GM19463 (cell line): ENCODE results near the gene KDM4B.
A peak's percentile ranks its signal among the peaks of the same experiment; 100 is the strongest.

ENCODE experiments used
- ATAC-seq: cut with Tn5 transposase; IDR thresholded peaks from one replicate; pipeline ENCODE4 v1.9.1; 2021; ENCODE audit warnings: mild to moderate bottlenecking, moderate library complexity; ENCODE audit not compliant: unreplicated experiment

The KDM4B gene

GRCh38 chr19:5119297-5119998 is 150.5 kb downstream of the KDM4B start:
- no peak for ATAC-seq

DNA sequence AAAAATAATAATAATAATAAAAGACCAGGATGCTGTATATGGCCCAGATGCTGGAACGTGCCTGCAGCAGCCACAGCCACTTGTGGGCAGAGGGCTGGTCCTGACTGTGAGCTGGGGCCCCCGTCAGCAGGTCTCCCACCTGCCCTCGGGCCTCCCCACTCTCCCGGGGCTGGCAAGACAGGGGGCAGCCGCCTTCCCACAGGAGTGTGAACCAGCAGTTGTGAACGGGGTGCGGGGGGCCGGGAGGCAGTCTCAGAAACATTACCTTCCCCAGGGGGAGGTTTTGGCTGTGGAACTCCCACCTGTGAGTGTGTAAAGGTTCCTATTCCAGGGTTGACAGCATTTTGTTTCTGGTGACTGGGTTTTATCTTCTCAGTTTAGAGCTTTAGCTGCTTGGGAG is 151.4 kb downstream of the KDM4B start:
- ATAC-seq, result no peak

DNA sequence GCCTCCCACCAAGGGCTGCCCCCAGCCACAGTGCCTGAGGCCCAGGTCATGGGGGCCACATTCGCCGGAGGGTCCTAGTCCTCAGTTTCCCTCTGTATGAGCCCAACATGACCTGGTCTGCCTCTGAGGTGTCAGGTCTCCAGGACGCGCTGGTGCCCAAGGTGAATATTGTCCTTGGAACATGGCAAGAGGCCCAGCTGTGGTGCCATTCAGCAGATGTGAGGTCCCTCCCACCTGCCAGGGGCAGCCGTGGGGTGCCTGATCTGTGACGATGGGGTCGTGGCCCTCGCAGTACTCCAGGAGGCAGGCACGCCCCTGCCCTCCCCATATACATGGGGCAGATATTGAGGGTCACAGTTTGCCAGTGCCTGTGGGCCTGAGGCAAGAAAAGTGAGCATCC is 151.9 kb downstream of the KDM4B start:
- ATAC-seq, result no peak

- no peak for ATAC-seq
Observed at GRCh38 chr19:5121266-5122120, 152.6 kb downstream of the KDM4B start.

GRCh38 chr19:5122121-5122400 is 153.1 kb downstream of the KDM4B start:
- ATAC-seq, result no peak

DNA sequence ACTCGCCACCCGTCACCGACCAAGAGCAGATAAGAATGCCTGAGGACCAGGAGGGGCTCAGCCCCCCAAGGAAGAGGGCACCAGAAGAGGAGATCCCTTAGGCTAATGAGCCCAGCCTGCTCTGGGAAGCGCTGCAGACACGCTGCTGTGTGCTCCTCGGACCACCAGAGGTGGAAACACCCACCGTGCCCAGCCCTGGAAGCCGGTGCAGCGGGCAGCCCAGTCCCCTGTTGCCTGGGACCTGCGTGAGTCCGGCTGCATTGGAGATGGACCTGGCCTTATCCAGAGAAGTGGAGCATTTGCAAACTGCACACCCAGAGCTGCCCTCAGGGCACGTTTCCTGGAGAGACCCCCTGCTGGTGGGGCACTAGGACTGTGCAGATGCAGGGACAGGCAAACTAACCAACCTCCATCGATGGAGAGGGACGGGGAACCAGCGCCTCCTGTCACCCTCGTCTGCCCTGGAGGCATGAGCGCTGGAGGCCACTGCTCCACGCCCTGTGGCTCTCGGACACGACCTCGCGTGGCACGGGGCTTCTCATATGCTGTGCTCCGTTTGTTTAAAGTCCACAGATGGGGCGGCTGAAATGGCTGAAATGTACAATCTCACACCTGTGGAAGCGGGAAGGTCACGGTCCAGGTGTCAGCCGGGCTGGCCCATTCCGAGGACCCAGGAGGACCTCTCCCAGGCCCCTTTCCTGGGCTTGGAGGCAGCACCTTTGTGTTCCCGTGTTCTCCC is 153.9 kb downstream of the KDM4B start:
- ATAC-seq, result no peak

DNA sequence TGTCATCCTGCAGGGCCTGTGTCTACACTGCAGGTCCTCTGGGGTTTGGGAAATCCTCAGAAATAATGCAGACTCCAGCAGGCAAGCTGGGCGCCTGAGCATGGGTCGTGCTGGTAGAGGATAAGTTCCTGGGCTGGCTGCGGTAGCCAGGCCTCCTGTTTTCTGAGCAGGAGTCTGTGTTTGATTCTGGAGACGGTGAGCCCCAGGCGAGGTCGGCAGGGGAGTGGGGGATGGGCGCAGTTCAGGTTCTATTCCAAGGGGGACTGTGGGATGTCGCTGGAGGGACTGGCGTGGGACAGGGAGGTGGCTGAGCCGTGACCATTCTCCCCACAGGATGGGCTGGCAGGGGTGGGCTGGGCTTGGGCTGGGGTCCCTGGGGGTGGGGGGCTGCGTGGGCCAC is 154.7 kb downstream of the KDM4B start:
- no peak for ATAC-seq

DNA sequence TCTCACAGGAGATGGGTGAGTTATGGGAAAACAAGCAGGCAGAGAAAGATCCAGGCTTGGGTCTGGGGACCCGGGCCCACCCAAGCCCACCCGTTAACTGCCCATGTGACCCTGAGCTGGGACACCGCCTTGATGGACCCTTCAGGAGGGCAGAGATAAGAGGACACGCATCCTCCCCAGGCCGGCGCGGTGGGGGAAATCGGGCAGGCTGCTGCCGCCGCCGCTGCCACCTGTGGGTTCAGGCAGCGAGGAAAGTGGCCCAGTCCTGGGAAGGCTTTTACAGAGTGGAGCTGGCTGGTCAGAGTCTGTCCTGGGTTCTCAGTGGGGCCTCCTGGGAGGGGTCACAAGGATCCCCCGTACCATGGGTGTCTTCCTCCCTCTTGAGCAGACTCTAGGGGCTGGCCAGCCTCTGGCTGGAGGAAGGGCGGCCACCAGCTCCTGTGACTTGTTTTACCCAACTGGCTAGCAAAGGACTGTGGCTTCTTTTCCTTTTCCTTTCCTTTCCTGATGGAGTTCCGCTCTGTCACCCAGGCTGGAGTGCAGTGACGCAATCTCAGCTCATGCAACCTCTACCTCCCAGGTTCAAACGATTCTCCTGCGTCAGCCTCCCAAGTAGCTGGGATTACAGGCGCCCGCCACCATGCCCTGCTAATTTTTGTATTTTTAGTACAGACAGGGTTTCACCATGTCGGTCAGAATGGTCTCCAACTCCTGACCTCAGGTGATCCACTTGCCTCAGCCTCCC is 155.4 kb downstream of the KDM4B start:
- no peak for ATAC-seq

- no peak for ATAC-seq
Observed at GRCh38 chr19:5125376-5125775, 156.5 kb downstream of the KDM4B start.

DNA sequence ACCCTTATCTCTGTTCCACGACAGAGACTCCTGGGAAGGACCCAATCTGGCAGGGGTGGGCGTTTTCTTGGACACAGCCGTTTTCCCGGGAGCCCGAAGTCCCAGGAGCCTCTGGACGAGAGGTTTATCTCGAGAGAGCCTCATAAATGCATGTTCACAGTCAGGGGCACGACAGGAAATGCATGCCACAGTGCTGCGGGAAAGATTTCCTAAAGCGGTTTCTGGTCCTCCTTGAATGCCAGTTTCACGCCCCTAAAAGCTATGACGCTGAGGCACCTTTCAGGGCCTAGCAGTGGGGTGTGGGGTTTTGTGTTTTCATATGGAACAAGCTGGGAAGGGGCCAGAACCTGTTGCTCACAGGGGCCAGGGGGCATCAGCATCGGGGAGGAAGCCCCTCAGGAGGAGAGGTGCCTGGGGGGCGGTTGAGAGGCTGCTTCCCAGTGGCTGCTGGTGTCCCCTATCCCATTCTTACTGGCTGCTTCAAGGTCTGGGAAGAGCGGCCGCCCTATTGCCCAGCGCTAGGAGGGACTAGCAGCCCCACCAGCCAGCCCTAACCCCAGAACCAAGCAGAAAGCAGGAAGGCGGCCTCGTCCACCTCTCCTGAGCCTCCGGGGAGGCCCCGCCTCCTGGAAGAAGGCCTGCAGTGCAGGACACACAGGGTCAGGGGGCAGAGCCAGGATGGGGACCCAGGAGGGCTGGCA is 157.0 kb downstream of the KDM4B start:
- no peak for ATAC-seq

DNA sequence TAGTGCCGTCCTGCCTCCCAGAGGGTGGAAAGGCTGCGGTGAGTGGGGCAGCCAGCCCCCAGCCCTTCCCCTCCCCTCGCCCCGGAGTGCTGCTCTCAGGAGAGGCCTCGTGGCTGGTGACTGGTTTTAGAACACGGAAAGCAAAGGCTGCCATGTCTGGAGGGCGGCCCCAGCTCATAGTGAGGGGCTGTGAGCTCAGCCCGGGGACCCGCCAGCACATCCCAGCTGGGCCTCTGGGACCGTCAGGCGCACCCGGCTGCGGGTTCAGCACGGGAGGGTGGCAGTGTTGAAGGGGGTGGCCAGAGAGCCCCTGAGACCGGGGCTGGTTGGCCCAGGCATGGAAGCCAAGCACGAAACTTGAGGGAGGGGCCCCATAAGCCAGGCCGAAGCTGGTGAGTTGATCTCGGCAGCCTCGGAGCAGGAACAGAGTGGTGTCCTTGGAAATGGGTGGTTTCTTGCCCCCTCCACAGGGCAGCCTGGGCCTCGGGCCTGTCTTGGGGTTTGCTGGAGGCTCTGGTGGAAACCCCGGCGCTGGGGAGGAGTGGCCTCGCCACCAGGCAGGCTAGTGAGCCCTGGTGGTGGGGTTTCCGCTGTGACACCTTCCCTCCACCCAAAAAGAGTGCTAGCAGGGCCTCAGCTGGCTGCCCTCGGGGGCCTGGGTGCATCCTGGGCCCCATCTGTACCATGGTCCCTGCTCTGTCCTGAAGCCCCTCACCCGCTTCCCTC is 157.7 kb downstream of the KDM4B start:
- no peak for ATAC-seq

GRCh38 chr19:5127717-5128116 is 158.8 kb downstream of the KDM4B start:
- ATAC-seq, result no peak

DNA sequence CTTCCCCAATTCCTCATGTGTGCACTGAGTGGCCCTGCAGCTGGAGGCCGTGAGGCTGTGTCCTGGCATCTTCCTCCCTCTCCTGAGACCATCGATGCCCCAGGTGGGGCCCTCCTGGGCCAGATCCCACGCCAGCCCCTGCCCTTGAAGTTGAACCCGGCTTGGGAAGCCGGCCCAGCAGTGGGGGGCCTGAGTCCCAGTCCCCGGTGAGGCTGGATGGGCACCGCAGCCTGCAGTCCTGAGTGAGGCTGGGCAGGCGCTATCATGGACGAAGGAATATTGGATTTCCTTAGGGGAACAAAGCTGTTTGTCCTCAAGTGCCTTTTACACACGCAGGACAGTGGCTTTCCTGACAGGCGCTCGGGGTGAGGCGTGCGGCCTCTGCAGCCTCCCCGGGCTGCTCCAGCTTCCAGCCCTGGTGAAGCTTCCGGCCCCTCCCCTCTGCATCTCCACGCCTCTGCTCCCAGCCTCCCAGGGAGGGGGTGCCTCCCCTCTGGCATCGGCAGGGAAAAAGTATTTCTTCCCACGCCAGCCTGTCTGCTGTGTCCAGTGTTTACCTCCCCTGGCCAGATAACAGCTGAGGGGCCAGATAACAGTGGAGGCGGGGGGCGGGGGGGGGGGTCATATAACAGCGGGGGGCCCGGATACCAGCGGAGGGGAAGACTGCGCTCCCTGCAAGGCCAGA is 159.5 kb downstream of the KDM4B start:
- ATAC-seq, result no peak

GRCh38 chr19:5128936-5129389 is 160.1 kb downstream of the KDM4B start:
- ATAC-seq, result no peak

DNA sequence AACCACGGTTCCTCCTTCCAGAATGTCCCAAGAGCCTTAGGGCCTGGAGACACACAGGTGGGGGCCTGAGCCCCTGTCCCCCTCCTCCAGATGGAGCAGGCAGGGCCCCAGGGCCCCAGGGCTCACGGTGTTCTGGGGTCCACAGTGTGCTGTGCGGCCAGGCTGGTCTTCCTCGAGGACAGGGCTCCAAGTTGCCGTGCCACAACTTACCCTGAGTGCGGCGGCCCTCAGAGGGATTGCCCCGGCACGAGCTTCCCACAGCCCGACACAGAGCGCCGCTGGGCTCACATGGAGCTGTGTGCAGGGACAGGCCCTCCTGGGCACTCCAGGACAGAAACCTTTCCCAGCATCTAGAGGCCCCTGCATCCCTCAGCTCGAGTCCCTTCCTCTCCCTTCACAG is 160.8 kb downstream of the KDM4B start:
- no peak for ATAC-seq

- peak; percentile 41 for ATAC-seq
Observed at GRCh38 chr19:5130371-5131030, 161.6 kb downstream of the KDM4B start.

GRCh38 chr19:5131031-5131505 is 162.2 kb downstream of the KDM4B start:
- peak; percentile 57 for ATAC-seq

DNA sequence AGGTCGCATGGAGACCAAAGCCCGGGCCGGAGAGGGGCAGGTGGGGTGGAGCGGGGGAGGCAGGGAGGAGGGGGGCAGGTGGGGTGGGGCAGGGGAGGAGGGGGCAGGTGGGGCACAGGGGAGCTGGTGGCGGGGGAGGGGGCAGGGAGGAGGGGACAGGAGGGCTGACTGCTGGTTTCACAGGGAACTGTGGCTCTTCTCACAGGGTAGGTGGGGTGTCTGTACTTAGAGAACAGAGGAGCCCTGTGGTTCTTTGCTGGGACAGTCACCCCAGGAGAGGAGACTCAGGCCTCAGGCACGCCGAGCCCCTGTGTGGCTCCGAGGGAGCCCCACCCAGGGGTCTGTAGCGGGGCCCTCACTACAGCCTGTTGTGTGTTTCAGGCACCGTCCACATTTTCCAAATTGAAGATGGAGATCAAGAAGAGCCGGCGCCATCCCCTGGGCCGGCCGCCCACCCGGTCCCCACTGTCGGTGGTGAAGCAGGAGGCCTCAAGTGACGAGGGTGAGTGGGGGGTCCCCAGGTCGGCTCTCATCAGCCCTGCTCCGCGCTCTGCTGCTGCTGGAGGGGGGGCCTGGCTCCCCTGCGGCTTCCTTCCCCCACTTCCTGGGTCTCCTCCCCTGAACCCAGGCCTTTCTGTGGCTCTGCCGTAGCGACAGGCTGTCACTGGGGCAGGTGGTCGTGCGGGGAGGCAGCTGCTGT is 162.7 kb downstream of the KDM4B start:
- no peak for ATAC-seq
